Stimulated activated naive CD4-positive, alpha-beta T cell treated with Interleukin-2 at 50 U/mL for 16 hours (primary cell): ENCODE data around the gene MYT1.

Experiments
- DNase-seq: peaks from one replicate; lab custom pipeline; 2025; lab: John Stamatoyannopoulos, UW

The MYT1 gene

DNA sequence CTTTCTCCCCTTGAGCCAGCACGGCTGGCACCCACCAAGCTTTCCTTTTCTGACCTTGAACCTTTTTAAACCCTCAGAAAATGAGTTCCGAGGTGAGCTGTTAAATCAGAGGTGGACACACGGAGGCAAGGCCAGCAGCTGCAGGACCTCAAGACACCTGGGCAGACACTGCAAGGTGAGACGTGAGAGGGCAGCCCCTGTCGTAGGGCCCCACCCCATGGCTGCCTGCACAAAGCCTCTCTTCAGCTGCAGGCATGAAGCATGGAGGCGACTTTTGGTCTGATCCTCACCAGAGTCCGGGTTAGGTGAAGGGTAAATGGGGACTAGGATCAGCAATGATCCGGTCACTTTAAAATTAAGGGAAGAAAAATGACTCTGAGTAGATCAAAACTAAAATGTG, 25.7 kb downstream of the MYT1 start:
- no peak for DNase-seq

DNA sequence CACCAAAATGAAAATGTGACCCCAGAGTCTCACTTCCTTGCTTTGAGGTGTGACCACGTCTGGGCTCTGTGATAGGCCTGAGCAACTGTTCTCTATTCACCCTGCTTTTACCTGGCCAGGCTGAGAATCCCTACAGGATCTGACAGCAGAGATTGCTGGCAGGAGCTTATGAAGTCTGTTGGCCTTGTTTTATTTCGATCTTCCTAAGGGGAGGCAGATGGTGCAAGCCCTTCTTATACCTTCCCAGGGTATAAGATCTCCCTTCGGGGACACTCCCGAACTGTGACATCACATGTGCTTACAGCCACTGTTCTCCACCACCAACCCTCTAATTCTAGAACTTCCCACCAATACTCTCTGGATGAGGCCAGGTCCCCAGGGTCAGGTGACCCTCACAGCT, 26.8 kb downstream of the MYT1 start:
- no peak for DNase-seq

DNA sequence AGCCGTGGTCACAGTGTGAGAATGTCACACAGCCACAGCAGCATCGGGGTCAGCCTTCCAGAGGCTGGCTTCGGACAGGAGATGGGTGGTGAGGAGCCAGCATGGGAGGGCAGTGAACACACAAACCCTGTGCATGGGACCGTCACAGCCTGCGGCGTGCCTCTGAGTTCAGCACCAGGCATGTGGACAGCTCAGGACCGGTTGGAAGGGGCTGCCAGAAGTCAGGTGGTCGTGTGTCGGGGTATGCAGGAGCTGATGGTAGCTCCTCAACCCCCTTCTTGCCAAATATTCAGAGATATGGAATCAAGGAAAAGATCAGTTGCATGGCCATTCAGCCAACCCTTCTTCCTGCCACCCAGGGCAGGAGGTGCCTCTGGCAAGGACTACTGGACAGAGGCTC, 28.2 kb downstream of the MYT1 start:
- no peak for DNase-seq

DNA sequence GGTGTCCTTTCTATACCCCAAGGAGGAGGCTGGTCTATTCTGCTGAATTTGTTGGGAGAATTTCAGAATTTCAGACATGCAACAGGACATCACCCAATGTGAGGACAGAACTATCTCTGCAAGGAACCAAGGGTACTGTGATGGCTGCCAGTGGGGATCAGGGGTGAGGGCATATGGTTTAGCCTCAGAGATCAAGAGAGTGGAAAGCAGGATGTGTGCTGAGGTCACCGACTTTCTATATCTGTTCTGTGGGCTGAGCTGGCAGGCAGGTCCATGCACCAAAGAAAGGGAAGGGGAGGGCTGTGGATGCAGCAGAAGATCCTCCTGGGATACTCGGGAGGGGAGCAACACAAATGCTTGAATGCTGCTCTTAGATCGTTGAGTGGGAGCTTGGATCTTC, 28.8 kb downstream of the MYT1 start:
- DNase-seq = no peak

DNA sequence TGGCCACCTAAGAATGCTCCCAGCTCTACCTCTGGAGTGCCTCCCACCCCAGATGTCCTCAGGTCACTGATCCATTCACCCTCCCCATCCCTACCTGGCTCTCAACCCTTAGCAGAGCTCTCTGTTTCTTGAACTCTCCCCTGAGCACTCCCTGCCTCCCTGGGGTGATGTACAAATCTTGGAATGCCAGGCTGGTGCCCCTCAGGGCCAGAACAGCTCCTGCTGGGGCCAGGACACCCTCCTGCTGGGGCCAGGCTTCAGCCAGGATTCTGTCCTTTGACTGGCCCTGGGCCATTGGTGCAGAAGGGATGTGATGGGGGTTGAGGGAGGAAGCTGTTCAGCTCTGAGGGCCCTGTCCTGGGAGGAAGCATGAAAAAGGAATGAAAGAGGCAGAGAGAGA, 30.0 kb downstream of the MYT1 start:
- no peak for DNase-seq

DNA sequence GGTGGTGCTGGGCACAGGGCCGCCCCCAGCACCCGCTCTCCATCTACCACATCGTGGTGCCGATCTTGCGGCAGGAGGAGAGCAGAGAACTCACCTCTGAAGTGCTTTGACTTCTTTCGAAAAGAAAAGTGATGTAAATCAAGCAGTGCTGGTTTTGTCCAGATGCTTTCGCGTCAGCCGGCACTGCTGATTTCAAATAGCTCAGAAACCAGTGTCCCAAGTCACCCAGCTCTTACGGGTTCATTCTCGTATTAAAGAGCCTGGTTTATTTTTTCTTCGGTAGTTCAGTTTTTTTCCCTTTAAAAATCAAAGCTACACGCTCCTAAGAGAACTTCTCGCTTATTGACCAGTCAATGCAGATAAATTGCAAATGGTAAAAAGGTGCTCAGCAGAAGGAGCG, 32.1 kb downstream of the MYT1 start:
- DNase-seq = no peak

DNA sequence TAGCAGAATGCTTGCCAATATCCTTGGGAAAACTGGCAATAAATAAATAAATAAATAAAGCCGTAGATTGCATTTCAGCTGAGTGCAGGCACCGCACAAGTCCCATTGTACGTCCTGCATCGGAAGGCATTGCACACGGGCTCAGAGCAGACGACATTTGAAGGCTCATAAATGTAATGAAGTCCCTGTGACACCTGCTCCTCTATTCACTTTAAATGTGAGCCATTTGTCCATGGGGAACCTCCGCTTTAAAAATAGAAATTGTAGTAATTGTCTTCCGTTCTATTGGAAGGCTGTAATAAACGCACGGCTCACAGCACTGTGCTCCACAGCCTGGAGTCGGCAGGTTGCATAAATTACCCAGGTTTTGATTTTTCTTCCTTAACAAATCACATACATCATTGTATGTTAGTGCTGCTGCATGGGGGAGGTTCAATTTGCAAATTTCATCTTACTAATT, 32.6 kb downstream of the MYT1 start:
- no peak for DNase-seq

DNA sequence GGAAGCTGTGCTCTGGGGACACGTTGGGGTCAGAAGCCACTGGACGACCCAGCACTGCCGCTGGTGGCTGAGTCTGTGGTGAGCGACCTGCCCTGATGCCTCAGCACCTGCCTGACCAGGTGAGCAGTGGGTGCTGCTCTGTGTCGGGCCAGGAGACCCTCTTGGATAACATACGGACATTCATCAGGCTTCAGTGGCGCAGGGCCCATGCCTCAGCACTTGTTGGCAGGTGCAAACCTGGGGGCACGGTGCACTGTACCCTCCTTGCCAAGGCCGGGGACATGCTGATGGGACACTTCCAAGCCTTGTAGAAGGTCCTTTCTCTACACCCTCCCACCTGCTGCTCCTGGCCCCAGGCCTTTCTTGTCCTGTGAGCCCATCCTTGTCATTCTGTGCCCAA, 34.1 kb downstream of the MYT1 start:
- DNase-seq = no peak

DNA sequence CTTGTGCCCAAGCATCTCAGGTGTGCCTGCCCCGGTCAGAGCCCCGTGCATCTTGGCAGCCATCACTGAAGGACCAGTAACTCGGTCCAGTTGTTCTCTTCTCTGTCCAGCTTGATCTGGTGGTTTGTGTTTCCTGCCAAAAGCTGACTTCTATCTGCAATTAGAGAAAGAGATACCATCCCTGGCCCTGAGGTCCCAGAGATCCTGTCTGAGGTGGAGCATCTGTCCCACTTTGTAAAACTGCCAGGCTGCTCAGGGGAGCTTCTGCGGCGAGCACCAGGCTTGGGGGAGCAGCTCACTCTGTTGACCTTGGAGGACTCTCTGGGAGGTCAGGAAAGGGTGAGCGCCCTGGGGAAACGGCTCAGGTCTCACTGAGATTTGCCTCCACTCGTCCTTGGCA, 35.1 kb downstream of the MYT1 start:
- no peak for DNase-seq

DNA sequence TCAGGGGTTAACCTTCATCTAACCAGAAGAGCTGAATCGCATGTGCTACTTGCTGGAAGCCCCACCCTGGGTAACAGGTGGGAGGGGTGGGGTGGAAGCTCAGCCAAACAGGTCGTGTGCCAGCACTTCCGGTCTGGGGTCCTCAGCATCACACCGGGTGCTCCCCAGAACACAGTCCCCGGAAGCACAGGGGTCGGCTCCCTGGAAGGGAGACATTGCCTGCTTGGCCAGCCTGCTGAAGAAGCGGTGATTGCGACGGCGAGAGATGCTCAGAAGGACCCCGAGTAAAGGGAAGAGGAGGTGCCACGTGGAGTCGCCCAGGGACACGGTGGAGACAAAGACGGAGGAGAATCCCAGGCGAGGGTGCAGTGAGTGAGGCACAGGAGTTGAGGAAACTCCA, 36.5 kb downstream of the MYT1 start:
- no peak for DNase-seq

DNA sequence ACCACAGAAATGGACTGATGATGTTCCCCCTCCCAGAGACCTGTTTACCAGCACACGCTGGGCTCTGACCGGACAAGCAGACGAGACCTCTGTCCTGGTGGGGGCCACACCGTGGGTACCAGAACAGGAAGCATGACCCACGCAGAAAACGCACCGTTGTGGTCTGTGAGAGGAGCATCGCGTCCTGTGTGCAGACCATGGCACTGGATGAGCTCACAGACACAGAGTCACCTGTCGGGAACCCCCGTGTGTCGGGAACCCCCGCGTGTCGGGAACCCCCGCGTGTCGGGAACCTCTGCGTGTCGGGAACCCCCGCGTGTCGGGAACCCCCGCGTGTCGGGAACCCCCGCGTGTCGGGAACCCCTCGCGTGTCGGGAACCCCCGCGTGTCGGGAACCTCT, 37.4 kb downstream of the MYT1 start:
- DNase-seq = no peak

DNA sequence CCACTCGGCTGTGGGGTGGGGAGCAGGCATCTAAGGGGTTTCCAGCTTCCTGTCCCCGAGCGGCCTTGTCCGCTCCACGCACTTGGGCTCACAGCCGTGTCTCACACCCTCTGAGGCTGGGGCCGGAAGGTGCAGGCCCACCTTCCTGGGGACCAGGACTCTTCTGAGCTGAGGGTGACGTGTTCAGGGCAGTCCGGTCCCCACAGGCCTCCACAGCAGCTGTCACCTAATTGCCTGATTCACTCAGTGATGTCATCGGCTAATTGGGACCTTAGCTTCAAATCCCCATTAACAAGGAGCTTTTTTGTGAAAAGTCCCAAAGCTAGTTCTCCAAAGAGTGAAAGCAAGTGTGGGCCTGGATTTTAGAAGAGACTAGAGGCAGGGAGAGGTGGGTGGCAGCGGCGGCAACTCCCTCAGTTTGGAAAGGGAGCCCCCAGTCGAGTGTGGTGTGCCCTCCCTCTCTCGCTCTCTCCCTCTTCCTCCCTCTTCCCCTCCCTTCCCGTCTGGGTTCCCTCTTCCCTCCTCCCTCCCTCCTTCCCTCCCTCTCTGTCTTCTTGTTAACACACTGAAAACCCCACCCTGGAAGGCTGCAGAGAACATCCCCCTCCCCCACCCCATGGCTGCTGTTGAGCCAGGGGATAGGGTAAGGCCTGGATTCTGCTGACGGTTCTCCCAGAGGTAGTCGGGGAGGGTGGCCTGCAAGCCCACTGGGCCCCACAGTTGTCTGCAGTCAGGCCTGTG, 39.0 kb downstream of the MYT1 start:
- DNase-seq = no peak

DNA sequence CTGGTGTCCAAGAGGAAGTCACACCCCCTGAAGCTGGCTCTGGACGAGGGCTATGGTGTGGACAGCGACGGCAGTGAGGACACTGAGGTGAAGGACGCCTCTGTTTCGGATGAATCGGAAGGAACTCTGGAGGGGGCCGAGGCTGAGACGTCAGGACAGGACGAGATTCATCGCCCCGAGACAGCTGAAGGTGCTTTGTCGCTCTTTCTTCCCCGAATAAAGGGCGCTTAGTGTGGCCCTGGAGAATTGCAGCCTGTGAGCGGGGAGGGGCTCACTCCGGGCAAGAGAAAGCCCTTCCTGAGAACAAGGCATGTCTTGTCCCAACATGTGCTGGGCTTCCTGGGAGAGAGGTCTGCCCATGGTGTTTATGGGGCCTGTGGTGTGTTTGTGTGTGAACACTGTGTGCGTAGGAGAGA, 41.4 kb downstream of the MYT1 start:
- DNase-seq = no peak

DNA sequence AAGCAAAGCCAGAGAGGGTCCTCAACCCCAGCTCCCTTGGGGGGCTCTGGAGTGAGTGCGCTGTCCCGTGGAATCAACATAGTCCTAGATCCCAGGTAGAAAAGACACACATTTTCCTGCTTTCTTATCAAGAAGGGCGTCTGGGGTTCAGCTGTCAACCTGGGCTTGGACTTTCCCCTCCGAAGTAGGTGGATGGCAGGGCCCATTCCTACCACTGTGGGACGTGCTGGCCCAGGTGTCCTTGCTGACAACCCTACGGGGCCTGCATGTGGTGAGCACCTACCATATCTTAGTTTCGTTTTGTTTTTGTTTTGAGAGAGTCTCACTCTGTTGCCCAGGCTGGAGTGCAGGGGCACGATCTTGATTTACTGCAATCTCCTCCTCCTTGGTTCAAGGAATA, 42.4 kb downstream of the MYT1 start:
- no peak for DNase-seq

DNA sequence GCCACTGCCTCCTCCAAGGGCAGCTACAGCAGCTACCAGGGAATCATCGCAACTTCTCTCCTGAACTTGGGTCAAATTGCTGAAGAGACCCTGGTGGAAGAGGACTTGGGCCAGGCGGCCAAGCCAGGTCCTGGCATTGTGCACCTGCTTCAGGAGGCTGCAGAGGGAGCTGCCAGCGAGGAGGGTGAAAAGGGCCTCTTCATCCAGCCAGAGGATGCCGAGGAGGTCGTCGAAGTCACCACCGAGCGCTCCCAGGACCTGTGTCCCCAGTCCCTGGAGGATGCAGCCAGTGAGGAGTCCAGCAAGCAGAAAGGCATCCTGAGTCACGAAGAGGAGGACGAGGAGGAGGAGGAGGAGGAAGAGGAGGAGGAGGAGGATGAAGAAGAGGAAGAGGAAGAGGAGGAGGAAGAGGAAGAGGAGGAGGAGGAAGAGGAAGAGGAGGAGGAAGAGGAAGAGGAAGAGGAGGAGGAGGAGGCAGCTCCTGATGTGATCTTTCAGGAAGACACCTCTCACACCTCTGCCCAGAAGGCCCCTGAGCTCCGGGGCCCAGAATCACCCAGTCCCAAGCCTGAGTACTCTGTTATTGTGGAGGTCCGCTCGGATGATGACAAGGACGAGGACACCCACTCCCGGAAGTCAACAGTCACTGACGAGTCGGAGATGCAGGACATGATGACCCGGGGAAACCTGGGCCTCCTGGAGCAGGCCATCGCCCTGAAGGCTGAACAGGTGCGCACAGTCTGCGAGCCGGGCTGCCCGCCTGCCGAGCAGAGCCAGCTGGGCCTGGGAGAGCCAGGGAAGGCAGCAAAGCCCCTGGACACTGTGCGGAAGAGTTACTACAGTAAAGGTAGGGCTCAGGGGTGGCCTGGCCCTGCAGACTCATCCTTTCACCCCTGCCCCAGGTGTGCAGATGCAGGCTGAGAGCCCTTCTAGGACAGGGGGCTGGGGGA, 43.7 kb downstream of the MYT1 start:
- DNase-seq = no peak

DNA sequence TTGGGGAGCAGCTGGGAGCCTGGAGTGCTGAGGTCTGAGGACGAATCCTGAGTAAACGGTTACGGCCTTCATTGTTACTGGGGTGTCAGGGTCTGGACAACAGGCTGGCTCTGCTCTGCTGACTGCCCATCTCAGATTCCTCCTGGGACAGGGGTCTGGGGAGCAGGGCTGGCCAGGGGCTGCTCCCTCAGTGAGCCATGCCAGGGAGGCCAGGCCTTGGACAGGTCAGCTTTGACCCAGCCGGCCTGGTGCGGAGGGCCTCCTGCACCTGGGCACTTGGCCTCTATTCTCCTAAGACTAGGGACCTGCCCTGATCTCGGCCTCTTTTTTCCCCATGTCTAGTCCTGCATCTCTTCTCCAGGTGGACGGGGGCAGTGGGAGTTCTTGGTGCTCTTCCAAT, 44.9 kb downstream of the MYT1 start:
- no peak for DNase-seq

DNA sequence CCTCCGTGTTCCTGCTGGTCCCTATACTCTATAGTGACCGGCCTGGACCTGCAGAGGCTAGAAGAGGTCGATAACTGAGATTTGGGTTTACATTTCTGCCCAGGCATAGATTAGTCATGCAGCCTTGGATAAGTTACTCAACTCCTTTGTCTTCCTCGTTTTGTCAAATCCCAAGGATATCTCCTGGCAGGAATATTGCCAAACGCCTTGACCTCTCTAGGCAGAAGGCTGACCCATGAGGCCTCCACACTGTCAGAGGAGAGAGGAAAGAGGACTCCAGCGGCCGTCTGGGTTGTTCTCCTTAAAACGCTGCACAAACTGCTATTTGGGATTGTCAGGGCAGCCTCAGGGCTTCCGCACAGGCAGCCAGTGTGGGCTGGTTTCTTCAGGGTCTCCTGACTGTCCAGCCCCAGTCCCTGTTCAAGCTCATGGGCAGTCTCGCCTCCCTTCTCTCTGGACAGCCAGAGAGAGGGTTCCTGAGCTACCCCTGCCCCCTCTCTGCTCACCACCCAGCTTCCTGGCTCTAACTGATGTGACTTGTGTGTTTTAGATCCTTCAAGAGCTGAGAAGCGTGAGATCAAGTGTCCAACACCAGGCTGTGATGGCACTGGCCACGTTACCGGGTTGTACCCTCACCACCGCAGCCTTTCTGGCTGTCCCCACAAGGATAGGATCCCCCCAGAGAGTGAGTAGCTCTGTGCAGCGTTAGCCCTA, 46.6 kb downstream of the MYT1 start:
- DNase-seq = no peak

DNA sequence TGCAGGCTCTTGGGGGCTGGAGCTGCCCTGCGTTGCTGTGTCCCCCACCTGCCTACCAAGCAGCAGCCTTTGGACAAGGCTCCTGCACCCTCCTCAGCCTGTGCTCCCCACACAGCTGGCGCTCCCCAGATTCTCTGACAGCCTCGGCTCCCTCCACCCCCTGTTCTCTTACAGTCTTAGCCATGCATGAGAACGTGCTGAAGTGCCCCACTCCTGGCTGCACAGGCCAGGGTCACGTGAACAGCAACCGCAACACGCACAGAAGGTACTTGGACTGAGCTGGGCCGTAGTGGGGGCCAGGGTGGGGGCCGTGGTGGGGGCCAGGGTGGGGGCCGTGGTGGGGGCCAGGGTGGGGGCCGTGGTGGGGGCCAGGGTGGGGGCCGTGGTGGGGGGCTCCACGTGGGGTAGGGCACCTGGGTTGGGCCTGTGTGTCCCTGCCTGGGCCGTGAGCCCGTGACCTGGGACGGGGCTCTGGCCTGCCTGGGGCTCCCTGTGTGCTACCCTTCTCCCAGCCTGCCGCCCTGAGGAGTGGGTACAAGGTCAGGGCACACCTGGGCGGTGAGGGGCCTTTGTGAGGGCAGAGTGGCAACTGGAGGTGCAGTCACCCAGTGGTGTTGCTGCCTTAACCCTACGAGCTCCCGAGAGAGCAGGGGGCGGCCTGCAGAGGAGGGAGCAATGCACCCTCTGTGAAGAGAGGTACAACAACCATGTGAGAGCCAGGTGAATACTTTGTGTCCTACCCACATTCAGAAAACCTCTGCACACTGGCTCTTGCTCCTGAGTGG, 47.8 kb downstream of the MYT1 start:
- DNase-seq = no peak

DNA sequence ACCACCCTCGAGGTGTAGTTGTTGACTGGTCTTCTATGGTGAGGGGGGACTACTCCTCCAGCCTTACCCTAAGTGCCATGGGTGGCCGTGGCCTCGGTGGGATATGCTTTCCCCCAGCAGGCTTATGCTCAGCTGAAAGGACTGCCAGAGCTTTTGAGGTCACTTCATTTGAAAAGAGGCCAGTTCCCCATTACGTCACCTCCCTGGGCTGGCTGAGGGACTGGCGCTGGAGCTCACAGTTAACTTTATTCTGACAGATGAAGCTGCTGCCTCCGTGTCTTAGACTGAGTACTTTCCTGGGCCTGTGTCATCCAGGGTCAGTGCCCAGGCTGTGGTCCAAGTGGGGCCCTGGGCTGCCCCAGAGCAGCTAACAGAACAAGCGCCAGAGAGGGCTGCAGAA, 48.5 kb downstream of the MYT1 start:
- no peak for DNase-seq

DNA sequence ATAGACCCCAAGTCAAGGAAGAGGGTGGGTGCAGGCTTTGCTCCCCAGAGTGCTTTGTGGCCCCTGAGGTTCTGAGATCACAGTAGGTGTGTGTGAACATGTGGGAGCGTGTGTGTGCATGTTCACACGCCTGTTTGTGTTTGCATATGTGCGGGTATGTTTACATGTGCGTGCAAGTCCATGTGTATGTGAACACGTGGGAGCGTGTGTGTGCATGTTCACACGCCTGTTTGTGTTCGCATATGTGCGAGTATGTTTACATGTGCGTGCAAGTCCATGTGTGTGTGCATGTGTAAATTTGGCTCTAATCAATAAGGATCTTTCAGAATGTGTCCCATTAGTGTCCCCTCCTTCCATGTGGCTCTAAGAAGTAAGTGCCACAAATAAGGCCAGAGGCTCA, 49.9 kb downstream of the MYT1 start:
- no peak for DNase-seq

DNA sequence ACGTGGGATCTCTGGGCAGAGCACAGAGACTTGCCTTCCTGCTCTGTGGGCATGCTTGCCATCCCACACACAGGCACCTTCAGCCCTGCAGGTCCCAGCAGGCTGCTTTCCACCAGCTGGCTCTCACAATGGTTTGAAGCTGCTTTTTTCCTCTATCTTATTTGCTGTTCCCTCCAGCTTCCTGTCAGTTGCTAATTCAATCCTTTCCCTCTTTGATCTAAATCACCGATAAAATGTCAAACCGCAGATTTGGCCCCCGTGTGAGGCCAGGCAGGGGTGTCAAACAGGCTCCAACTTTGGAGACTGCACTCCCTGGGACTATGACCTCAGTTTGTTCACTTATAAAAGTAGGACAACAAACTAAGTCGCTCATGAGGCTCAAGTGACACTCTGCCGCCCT, 50.7 kb downstream of the MYT1 start:
- DNase-seq = no peak

DNA sequence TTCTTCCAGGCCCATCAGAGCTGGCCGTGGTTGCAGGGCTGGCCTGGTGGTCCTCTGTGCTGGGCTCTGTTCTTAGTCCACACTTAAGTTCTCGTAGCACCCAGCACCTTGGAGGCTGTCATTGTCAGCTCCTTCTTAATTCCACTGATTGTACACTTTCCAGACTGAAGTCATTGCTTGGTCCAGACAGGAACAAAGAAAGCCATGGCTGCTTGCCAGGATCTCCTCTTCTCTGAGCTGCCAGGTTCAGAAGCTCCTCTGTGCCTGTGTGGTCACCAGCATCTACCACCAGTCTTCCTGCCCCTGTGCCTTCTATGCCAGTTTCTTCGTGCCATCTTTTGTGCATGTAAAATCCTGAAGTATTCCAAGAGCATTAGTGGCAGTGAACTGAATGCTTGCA, 51.8 kb downstream of the MYT1 start:
- DNase-seq = no peak
